ENCODE results near the gene PABPC3.

The PABPC3 gene

GRCh38 chr13:25095851-25096453 lies at the start of gene PABPC3:
PABPC3 (plus strand) TSS chr13:25096136; CDS start chr13:25096199, 63 bp downstream.
- in situ Hi-C loops (cut with MboI; ENCODE audit: low pct_unique_long_range_greater_than_20kb, low sequenced_read_pairs), result no loop called here
- DNase-seq, result no peak

GRCh38 chr13:25046274-25046984 lies 49.5 kb upstream of the PABPC3 start:
- in situ Hi-C loops (cut with MboI; ENCODE audit: low pct_unique_long_range_greater_than_20kb, low sequenced_read_pairs), result no loop called here
- DNase-seq, result no peak

- in situ Hi-C loops (cut with MboI; ENCODE audit: low pct_unique_long_range_greater_than_20kb, low sequenced_read_pairs), result no loop called here
- no peak for DNase-seq
These were observed 48.9 kb upstream of the PABPC3 start for GRCh38 chr13:25046985-25047511.

- DNase-seq, result no peak
- in situ Hi-C loops (cut with MboI; ENCODE audit: low pct_unique_long_range_greater_than_20kb, low sequenced_read_pairs), result no loop called here
These were observed 44.9 kb upstream of the PABPC3 start for GRCh38 chr13:25051065-25051464.

GRCh38 chr13:25059166-25059565 lies 36.8 kb upstream of the PABPC3 start:
- no peak for DNase-seq

GRCh38 chr13:25059958-25060357 lies 36.0 kb upstream of the PABPC3 start:
- in situ Hi-C loops (cut with MboI; ENCODE audit: low pct_unique_long_range_greater_than_20kb, low sequenced_read_pairs), result no loop called here
- DNase-seq, result peak; percentile 9

More at GRCh38 chr13:25059166-25059565, 36.8 kb upstream of the PABPC3 start:
- in situ Hi-C loops (cut with MboI; ENCODE audit: low pct_unique_long_range_greater_than_20kb, low sequenced_read_pairs), result no loop called here

- in situ Hi-C loops (cut with MboI; ENCODE audit: low pct_unique_long_range_greater_than_20kb, low sequenced_read_pairs), result no loop called here
- DNase-seq, result no peak
These were observed 33.5 kb upstream of the PABPC3 start for GRCh38 chr13:25062479-25062878.

- in situ Hi-C loops (cut with MboI; ENCODE audit: low pct_unique_long_range_greater_than_20kb, low sequenced_read_pairs), result no loop called here
These were observed 31.5 kb upstream of the PABPC3 start for GRCh38 chr13:25064396-25064795.

GRCh38 chr13:25065974-25066770 lies 29.8 kb upstream of the PABPC3 start:
- in situ Hi-C loops (cut with MboI; ENCODE audit: low pct_unique_long_range_greater_than_20kb, low sequenced_read_pairs), result no loop called here
- DNase-seq, result peak; percentile 23

More at GRCh38 chr13:25064396-25064795, 31.5 kb upstream of the PABPC3 start:
- DNase-seq, result no peak

GRCh38 chr13:25067064-25067463 lies 28.9 kb upstream of the PABPC3 start:
- DNase-seq, result no peak
- in situ Hi-C loops (cut with MboI; ENCODE audit: low pct_unique_long_range_greater_than_20kb, low sequenced_read_pairs), result no loop called here

GRCh38 chr13:25068810-25069209 lies 27.1 kb upstream of the PABPC3 start:
- DNase-seq, result no peak
- in situ Hi-C loops (cut with MboI; ENCODE audit: low pct_unique_long_range_greater_than_20kb, low sequenced_read_pairs), result no loop called here

GRCh38 chr13:25069236-25069635 lies 26.7 kb upstream of the PABPC3 start:
- in situ Hi-C loops (cut with MboI; ENCODE audit: low pct_unique_long_range_greater_than_20kb, low sequenced_read_pairs), result no loop called here
- no peak for DNase-seq

GRCh38 chr13:25069911-25070310 lies 26.0 kb upstream of the PABPC3 start:
- DNase-seq, result no peak
- in situ Hi-C loops (cut with MboI; ENCODE audit: low pct_unique_long_range_greater_than_20kb, low sequenced_read_pairs), result no loop called here

- in situ Hi-C loops (cut with MboI; ENCODE audit: low pct_unique_long_range_greater_than_20kb, low sequenced_read_pairs), result no loop called here
- DNase-seq, result no peak
These were observed 15.2 kb upstream of the PABPC3 start for GRCh38 chr13:25080773-25081172.

- no peak for DNase-seq
- in situ Hi-C loops (cut with MboI; ENCODE audit: low pct_unique_long_range_greater_than_20kb, low sequenced_read_pairs), result no loop called here
These were observed 11.8 kb upstream of the PABPC3 start for GRCh38 chr13:25084096-25084495.

- DNase-seq, result peak; percentile 18
- in situ Hi-C loops (cut with MboI; ENCODE audit: low pct_unique_long_range_greater_than_20kb, low sequenced_read_pairs), result no loop called here
These were observed 10.7 kb upstream of the PABPC3 start for GRCh38 chr13:25085125-25085742.

- no peak for DNase-seq
- in situ Hi-C loops (cut with MboI; ENCODE audit: low pct_unique_long_range_greater_than_20kb, low sequenced_read_pairs), result no loop called here
These were observed 7.2 kb upstream of the PABPC3 start for GRCh38 chr13:25088562-25089221.

- in situ Hi-C loops (cut with MboI; ENCODE audit: low pct_unique_long_range_greater_than_20kb, low sequenced_read_pairs), result no loop called here
- DNase-seq, result no peak
These were observed 1.5 kb downstream of the PABPC3 start for GRCh38 chr13:25097426-25097825.

- DNase-seq, result no peak
- in situ Hi-C loops (cut with MboI; ENCODE audit: low pct_unique_long_range_greater_than_20kb, low sequenced_read_pairs), result no loop called here
These were observed 7.8 kb downstream of the PABPC3 start for GRCh38 chr13:25103711-25104110.
